DND-41 (cell line): ENCODE data around the gene CAV2.

ENCODE experiments used
- ATAC-seq: fragments of 200-7000 bp; cut with Tn5 transposase; 3 replicates; pipeline ENCODE4 v1.9.1; 2021; ENCODE audit warnings: low read depth; ENCODE audit not compliant: insufficient read depth
- DNase-seq: peaks from one replicate; pipeline ENCODE4 v3.0.0-alpha.2; 2020
- H2AFZ ChIP-seq: 2 replicates; pipeline ENCODE4 v1.6.0; 2012; ENCODE audit warnings: low read depth, low read length
- H3K27ac ChIP-seq: 2 replicates; pipeline ENCODE4 v1.5.1; 2012; ENCODE audit warnings: low read length, inconsistent platforms
- H3K27me3 ChIP-seq: fragments of 200-600 bp; sonication (generic); 2 replicates; pipeline ENCODE4 v1.6.0; 2012; ENCODE audit warnings: low read length, mild to moderate bottlenecking, inconsistent platforms; ENCODE audit not compliant: insufficient read depth, poor library complexity
- H3K36me3 ChIP-seq: 2 replicates; pipeline ENCODE4 v1.5.1; 2012; ENCODE audit warnings: low read length, inconsistent platforms; ENCODE audit not compliant: insufficient read depth
- H3K4me1 ChIP-seq: 2 replicates; pipeline ENCODE4 v1.5.1; 2012; ENCODE audit warnings: mild to moderate bottlenecking, low read length; ENCODE audit not compliant: insufficient read depth
- H3K4me2 ChIP-seq: 2 replicates; pipeline ENCODE4 v1.6.0; 2012; ENCODE audit warnings: mild to moderate bottlenecking, moderate library complexity, low read length, inconsistent platforms; ENCODE audit not compliant: insufficient read depth
- H3K4me3 ChIP-seq, 2 experiments: fragments of 200-600 bp in 1 of 2; shearing (Covaris generic) in 1 of 2; 2 replicates each; pipeline ENCODE4 v1.5.1; 2012 to 2016; ENCODE audit warnings: inconsistent platforms in 2 of 2, low read length in 2 of 2, mild to moderate bottlenecking in 2 of 2, low read depth in 1 of 2, moderate library complexity in 1 of 2
- H3K79me2 ChIP-seq: 2 replicates; pipeline ENCODE4 v1.6.0; 2012; ENCODE audit warnings: low read length, inconsistent platforms; ENCODE audit not compliant: insufficient read depth
- H3K9ac ChIP-seq: 2 replicates; pipeline ENCODE4 v1.6.0; 2012; ENCODE audit warnings: low read depth, mild to moderate bottlenecking, inconsistent platforms, low read length, moderate library complexity
- H3K9me3 ChIP-seq: 2 replicates; pipeline ENCODE4 v1.5.1; 2012; ENCODE audit warnings: low read length, moderate library complexity, mild to moderate bottlenecking, inconsistent platforms; ENCODE audit not compliant: insufficient read depth, severe bottlenecking
- H4K20me1 ChIP-seq: 2 replicates; pipeline ENCODE4 v1.6.0; 2012; ENCODE audit warnings: low read length; ENCODE audit not compliant: insufficient read depth
- EZH2 ChIP-seq: IDR thresholded peaks from 3 replicates; pipeline ENCODE4 v1.6.1; 2012; ENCODE audit warnings: borderline replicate concordance, low read depth, mild to moderate bottlenecking, moderate library complexity, low read length, inconsistent platforms; ENCODE audit not compliant: severe bottlenecking
- TF ChIP-seq, protein P1 (sequence below): IDR thresholded peaks from 2 replicates; pipeline ENCODE4 v1.5.1; 2012; ENCODE audit warnings: borderline replicate concordance, low read length, moderate library complexity, mild to moderate bottlenecking; ENCODE audit not compliant: poor library complexity, severe bottlenecking; ENCODE audit errors: extremely low read depth

Gene CAV2

GRCh38 chr7:116545411-116545993, 46.0 kb downstream of the CAV2 start:
- H3K4me2 ChIP-seq = no peak overlapping the region
- H3K27ac ChIP-seq = no peak overlapping the region
- no peaks in the 10 kb centered on the region for H3K4me1 ChIP-seq
- H3K9ac ChIP-seq = no peak overlapping the region
- H4K20me1 ChIP-seq = no peaks in the 10 kb centered on the region
- no peaks in the 10 kb centered on the region for H3K9me3 ChIP-seq
- TF ChIP-seq, protein P1, sequence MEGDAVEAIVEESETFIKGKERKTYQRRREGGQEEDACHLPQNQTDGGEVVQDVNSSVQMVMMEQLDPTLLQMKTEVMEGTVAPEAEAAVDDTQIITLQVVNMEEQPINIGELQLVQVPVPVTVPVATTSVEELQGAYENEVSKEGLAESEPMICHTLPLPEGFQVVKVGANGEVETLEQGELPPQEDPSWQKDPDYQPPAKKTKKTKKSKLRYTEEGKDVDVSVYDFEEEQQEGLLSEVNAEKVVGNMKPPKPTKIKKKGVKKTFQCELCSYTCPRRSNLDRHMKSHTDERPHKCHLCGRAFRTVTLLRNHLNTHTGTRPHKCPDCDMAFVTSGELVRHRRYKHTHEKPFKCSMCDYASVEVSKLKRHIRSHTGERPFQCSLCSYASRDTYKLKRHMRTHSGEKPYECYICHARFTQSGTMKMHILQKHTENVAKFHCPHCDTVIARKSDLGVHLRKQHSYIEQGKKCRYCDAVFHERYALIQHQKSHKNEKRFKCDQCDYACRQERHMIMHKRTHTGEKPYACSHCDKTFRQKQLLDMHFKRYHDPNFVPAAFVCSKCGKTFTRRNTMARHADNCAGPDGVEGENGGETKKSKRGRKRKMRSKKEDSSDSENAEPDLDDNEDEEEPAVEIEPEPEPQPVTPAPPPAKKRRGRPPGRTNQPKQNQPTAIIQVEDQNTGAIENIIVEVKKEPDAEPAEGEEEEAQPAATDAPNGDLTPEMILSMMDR = no peak
- TF ChIP-seq EZH2 = no peak
- H3K4me3 ChIP-seq = no peak overlapping the region
- peaks cover 19% of the 10 kb centered on the region for H3K27me3 ChIP-seq
- no peak overlapping the region for H2AFZ ChIP-seq
- H3K36me3 ChIP-seq = no peaks in the 10 kb centered on the region
- ATAC-seq (no peak), DNase-seq (no peak)
- no peaks in the 10 kb centered on the region for H3K79me2 ChIP-seq

GRCh38 chr7:116546054-116546453, 46.5 kb downstream of the CAV2 start:
- ATAC-seq = no peak
- TF ChIP-seq, protein P1 = no peak
- no peak for TF ChIP-seq EZH2

GRCh38 chr7:116546916-116547315, 47.4 kb downstream of the CAV2 start:
- no peaks in the 10 kb centered on the region for H3K9me3 ChIP-seq
- ATAC-seq (no peak), DNase-seq (no peak)
- H3K36me3 ChIP-seq = no peaks in the 10 kb centered on the region
- H3K4me1 ChIP-seq = no peaks in the 10 kb centered on the region
- no peak overlapping the region for H3K9ac ChIP-seq
- no peak overlapping the region for H3K4me3 ChIP-seq
- peaks cover 19% of the 10 kb centered on the region for H3K27me3 ChIP-seq
- no peak overlapping the region for H3K27ac ChIP-seq
- H4K20me1 ChIP-seq = no peaks in the 10 kb centered on the region
- no peak overlapping the region for H2AFZ ChIP-seq
- TF ChIP-seq, protein P1 = no peak
- TF ChIP-seq EZH2 = no peak
- H3K79me2 ChIP-seq = no peaks in the 10 kb centered on the region
- H3K4me2 ChIP-seq = no peak overlapping the region

More at GRCh38 chr7:116546054-116546453, 46.5 kb downstream of the CAV2 start:
- no peaks in the 10 kb centered on the region for H3K79me2 ChIP-seq
- DNase-seq = no peak
- no peaks in the 10 kb centered on the region for H4K20me1 ChIP-seq
- no peak overlapping the region for H3K4me2 ChIP-seq
- no peaks in the 10 kb centered on the region for H3K9me3 ChIP-seq
- H3K4me3 ChIP-seq = no peak overlapping the region
- peaks cover 19% of the 10 kb centered on the region for H3K27me3 ChIP-seq
- H3K9ac ChIP-seq = no peak overlapping the region
- no peaks in the 10 kb centered on the region for H3K36me3 ChIP-seq
- H3K27ac ChIP-seq = no peak overlapping the region
- no peak overlapping the region for H2AFZ ChIP-seq
- H3K4me1 ChIP-seq = no peaks in the 10 kb centered on the region
